Limb (tissue), 2 donors: ENCODE data around the gene RARA.
"Not testable (repeated sequence)": the region's sequence is repeated elsewhere in the genome, so short reads cannot be mapped to it uniquely, and the experiment has no call there.

Experiments used
- DNase-seq, 2 donors: peaks; one replicate each; pipeline ENCODE4 v3.0.0-alpha.2; 2016; ENCODE audit errors: extremely low spot score in 2 of 2

RARA gene

GRCh38 chr17:40297511-40297910, 11.5 kb upstream of the RARA start:
- no peak for DNase-seq

- no peak for DNase-seq
These were observed 10.3 kb upstream of the RARA start for GRCh38 chr17:40298726-40299125.

- DNase-seq = not testable (repeated sequence)
These were observed 9.7 kb upstream of the RARA start for GRCh38 chr17:40299159-40299757.

- DNase-seq = no peak
These were observed 7.7 kb upstream of the RARA start for GRCh38 chr17:40301315-40301714.

GRCh38 chr17:40303009-40303657, 5.8 kb upstream of the RARA start:
- DNase-seq = peak; percentile 76 to 89

- peak; percentile 63 to 83 for DNase-seq
These were observed 5.0 kb upstream of the RARA start for GRCh38 chr17:40303708-40304551.

- DNase-seq = not testable (repeated sequence)
These were observed 4.5 kb upstream of the RARA start for GRCh38 chr17:40304552-40304863.

GRCh38 chr17:40304866-40305265, 4.1 kb upstream of the RARA start:
- DNase-seq = not testable (repeated sequence)

- DNase-seq = no peak
These were observed 2.6 kb upstream of the RARA start for GRCh38 chr17:40306395-40306794.

- DNase-seq = peak; percentile 78 to 82
These were observed 1.8 kb upstream of the RARA start for GRCh38 chr17:40307001-40307730.

- DNase-seq = no peak
These were observed 1.2 kb upstream of the RARA start for GRCh38 chr17:40307740-40308239.

- DNase-seq = peak in 1 of 2 donors; percentile 27
These were observed 1.1 kb downstream of the RARA start for GRCh38 chr17:40309949-40310510.

GRCh38 chr17:40310882-40311391, 2.0 kb downstream of the RARA start:
- no peak for DNase-seq

GRCh38 chr17:40311575-40311974, 2.6 kb downstream of the RARA start:
- DNase-seq = no peak

GRCh38 chr17:40312131-40312731, 3.3 kb downstream of the RARA start:
- no peak for DNase-seq

- no peak for DNase-seq
These were observed 4.1 kb downstream of the RARA start for GRCh38 chr17:40312893-40313667.

GRCh38 chr17:40313668-40314583, 4.9 kb downstream of the RARA start:
- peak in 1 of 2 donors; percentile 66 for DNase-seq

GRCh38 chr17:40314584-40314956, 5.6 kb downstream of the RARA start:
- peak in 1 of 2 donors; percentile 66 for DNase-seq

- no peak for DNase-seq
These were observed 6.2 kb downstream of the RARA start for GRCh38 chr17:40315206-40315605.
